ENCODE data around the gene CAT.

DNA sequence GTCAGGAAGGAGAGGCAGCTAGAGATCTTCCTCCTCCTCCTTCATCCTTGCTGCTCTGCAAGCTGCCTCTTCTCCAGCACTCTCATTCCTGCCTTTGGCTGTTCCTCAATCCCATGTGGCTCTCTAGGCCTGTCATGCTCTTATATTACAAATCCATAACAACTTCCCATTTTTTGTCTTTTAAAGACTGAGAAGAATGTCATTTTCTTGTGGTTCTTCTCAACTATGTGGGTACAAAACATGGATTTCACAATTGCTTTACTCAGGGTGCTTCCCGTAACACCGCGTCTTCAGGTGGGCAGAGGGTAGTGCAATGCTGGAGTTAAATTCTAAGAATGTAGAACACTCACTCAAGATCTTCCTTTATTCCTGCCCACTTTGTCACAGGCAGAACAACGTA lies 6.8 kb upstream of the CAT start:
- TF ChIP-seq, protein P1, sequence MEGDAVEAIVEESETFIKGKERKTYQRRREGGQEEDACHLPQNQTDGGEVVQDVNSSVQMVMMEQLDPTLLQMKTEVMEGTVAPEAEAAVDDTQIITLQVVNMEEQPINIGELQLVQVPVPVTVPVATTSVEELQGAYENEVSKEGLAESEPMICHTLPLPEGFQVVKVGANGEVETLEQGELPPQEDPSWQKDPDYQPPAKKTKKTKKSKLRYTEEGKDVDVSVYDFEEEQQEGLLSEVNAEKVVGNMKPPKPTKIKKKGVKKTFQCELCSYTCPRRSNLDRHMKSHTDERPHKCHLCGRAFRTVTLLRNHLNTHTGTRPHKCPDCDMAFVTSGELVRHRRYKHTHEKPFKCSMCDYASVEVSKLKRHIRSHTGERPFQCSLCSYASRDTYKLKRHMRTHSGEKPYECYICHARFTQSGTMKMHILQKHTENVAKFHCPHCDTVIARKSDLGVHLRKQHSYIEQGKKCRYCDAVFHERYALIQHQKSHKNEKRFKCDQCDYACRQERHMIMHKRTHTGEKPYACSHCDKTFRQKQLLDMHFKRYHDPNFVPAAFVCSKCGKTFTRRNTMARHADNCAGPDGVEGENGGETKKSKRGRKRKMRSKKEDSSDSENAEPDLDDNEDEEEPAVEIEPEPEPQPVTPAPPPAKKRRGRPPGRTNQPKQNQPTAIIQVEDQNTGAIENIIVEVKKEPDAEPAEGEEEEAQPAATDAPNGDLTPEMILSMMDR (IDR thresholded peaks at IDR 0.05; ENCODE audit: insufficient read depth, low read length, poor library complexity, severe bottlenecking), result no peak
- TF ChIP-seq EZH2phosphoT487 (conservative IDR thresholded peaks at IDR 0.05; ENCODE audit: low read length), result no peak
